K562 (cell line): Measurements from ENCODE around the gene SPATA33. TPM values are rescaled to one million over a fixed set of nuclear protein-coding genes. Genes with fewer than 3 reads are reported as not detected.

ENCODE experiments used
- BHLHE40 ChIP-seq: IDR thresholded peaks from 2 replicates; pipeline ENCODE4 v1.6.1; 2011; ENCODE audit warnings: low read length, improper control_type of control experiment
- BRD4 ChIP-seq: fragments of 200-600 bp; sonication (generic); IDR thresholded peaks from 2 replicates; pipeline ENCODE4 v1.6.1; 2017; ENCODE audit warnings: inconsistent platforms
- CBX3 ChIP-seq, 2 experiments: IDR thresholded peaks; 1 replicate in 1 of 2; 2 replicates in 1 of 2; pipeline ENCODE4 v1.6.1; 2012; ENCODE audit warnings: inconsistent platforms in 2 of 2, low read length in 2 of 2, borderline replicate concordance in 1 of 2, control low read depth in 1 of 2
- ETS2 ChIP-seq: IDR thresholded peaks from 2 replicates; pipeline ENCODE4 v1.6.1; 2016; ENCODE audit warnings: borderline replicate concordance, missing genetic modification characterization, mild to moderate bottlenecking, moderate library complexity, missing compliant biosample characterization; ENCODE audit not compliant: poor library complexity, severe bottlenecking
- GTF2A2 ChIP-seq: IDR thresholded peaks from 2 replicates; pipeline ENCODE4 v1.6.1; 2016; ENCODE audit warnings: mild to moderate bottlenecking, missing genetic modification characterization, missing compliant biosample characterization
- KDM1A ChIP-seq, 2 experiments: fragments of 450-650 bp; IDR thresholded peaks; 2 replicates each; pipeline ENCODE4 v1.6.1; 2016; ENCODE audit warnings: mild to moderate bottlenecking in 2 of 2
- KLF10 ChIP-seq: fragments of 250-450 bp; sonication (Bioruptor Pico); IDR thresholded peaks from 2 replicates; pipeline ENCODE4 v1.6.1; 2021; ENCODE audit warnings: matching md5 sums
- PHB ChIP-seq: fragments of 250-450 bp; sonication (Bioruptor Pico); IDR thresholded peaks from 2 replicates; pipeline ENCODE4 v1.5.0; 2021
- PML ChIP-seq: IDR thresholded peaks from 2 replicates; pipeline ENCODE4 v1.6.1; 2012; ENCODE audit warnings: low read length, inconsistent platforms
- POLR3A ChIP-seq: IDR thresholded peaks from 2 replicates; pipeline ENCODE4 v1.6.1; 2011; ENCODE audit warnings: borderline replicate concordance, mild to moderate bottlenecking, moderate library complexity; ENCODE audit not compliant: insufficient read length, insufficient read depth; ENCODE audit errors: extremely low read depth
- RCOR1 ChIP-seq, 2 experiments: IDR thresholded peaks; 2 replicates each; pipeline ENCODE4 v1.6.1; 2012; ENCODE audit warnings: low read depth in 2 of 2, low read length in 2 of 2, borderline replicate concordance in 1 of 2, improper control_type of control experiment in 1 of 2
- SMARCA5 ChIP-seq: fragments of 450-650 bp; IDR thresholded peaks from 2 replicates; pipeline ENCODE4 v1.6.1; 2016
- SMARCE1 ChIP-seq: fragments of 450-650 bp; IDR thresholded peaks from 2 replicates; pipeline ENCODE4 v1.7.1; 2016; ENCODE audit warnings: mild to moderate bottlenecking
- SREBF1 ChIP-seq: fragments of 150-350 bp; IDR thresholded peaks from 2 replicates; pipeline ENCODE4 v1.6.1; 2014; ENCODE audit warnings: antibody characterized with exemption, low read depth, low read length, borderline replicate concordance
- ZC3H11A ChIP-seq: IDR thresholded peaks from 2 replicates; pipeline ENCODE4 v1.6.1; 2012; ENCODE audit warnings: low read depth, low read length, improper control_type of control experiment
- ZNF445 ChIP-seq: fragments of 250-450 bp; sonication (Bioruptor Pico); IDR thresholded peaks from 2 replicates; pipeline ENCODE4 v1.4.0; 2020; ENCODE audit warnings: low read depth, mild to moderate bottlenecking, moderate library complexity
- ZZZ3 ChIP-seq: fragments of 450-650 bp; IDR thresholded peaks from 2 replicates; pipeline ENCODE4 v1.6.1; 2016; ENCODE audit warnings: antibody characterized with exemption, mild to moderate bottlenecking, moderate library complexity
- polyA plus RNA-seq, 8 experiments: library from polyadenylated mRNA; depleted of rRNA in 4 of 8; stranded (reverse) in 5 of 8; unstranded in 3 of 8; fragments of >200 nt; fragmentation: Nextera tagmentation in 2 of 8; fragmentation: Illumina TruSeq in 1 of 8; extraction: Ambion mirVana in 2 of 8; extraction: Trizol in 1 of 8; gene quantifications; 2 replicates each; pipeline versions ENCODE4 v1.2.1 to v1.2.3, GENCODE V29; 2011 to 2014; ENCODE audit warnings: inconsistent platforms in 1 of 8, missing spikeins in 1 of 8
- total RNA-seq, 7 experiments: library from RNA; depleted of rRNA in 6 of 7; stranded (reverse); fragments of >200 nt in 6 of 7; fragmentation: Illumina TruSeq in 2 of 7; extraction: Trizol in 2 of 7; gene quantifications; 2 replicates each; pipeline versions ENCODE4 v1.2.1 to v1.2.3, GENCODE V29; 2011 to 2021; ENCODE audit warnings: low replicate concordance in 1 of 7
- TF ChIP-seq, protein P1 (sequence below): fragments of 200-800 bp; sonication (Bioruptor generic); IDR thresholded peaks from 2 replicates; pipeline ENCODE4 v1.6.1; 2017; ENCODE audit warnings: missing genetic modification characterization, missing compliant biosample characterization
- TF ChIP-seq, protein P2 (sequence below): fragments of 250-450 bp; sonication (Bioruptor Pico); IDR thresholded peaks from 2 replicates; pipeline ENCODE4 v1.4.0; 2020; ENCODE audit warnings: mild to moderate bottlenecking
- TF ChIP-seq, protein P3 (sequence below): sonication (generic); formaldehyde crosslinking; IDR thresholded peaks from 2 replicates; pipeline ENCODE4 v1.5.0; 2020; ENCODE audit warnings: missing genetic modification reagents
- TF ChIP-seq, protein P4 (sequence below): fragments of 250-450 bp; sonication (Bioruptor Pico); IDR thresholded peaks from 2 replicates; pipeline ENCODE4 v1.8.0; 2022; ENCODE audit warnings: inconsistent platforms
- TF ChIP-seq, protein P5 (sequence below): fragments of 250-450 bp; sonication (Bioruptor Pico); IDR thresholded peaks from 2 replicates; pipeline ENCODE4 v1.5.0; 2021; ENCODE audit warnings: mild to moderate bottlenecking, borderline replicate concordance

SPATA33 gene
- total and polyA plus RNA-seq, 9 of the 15 experiments (the other 6 are each of a cell fraction or from before 2014, with no cell fraction given), result 4.0 to 20.0 (median 11.8) TPM

DNA sequence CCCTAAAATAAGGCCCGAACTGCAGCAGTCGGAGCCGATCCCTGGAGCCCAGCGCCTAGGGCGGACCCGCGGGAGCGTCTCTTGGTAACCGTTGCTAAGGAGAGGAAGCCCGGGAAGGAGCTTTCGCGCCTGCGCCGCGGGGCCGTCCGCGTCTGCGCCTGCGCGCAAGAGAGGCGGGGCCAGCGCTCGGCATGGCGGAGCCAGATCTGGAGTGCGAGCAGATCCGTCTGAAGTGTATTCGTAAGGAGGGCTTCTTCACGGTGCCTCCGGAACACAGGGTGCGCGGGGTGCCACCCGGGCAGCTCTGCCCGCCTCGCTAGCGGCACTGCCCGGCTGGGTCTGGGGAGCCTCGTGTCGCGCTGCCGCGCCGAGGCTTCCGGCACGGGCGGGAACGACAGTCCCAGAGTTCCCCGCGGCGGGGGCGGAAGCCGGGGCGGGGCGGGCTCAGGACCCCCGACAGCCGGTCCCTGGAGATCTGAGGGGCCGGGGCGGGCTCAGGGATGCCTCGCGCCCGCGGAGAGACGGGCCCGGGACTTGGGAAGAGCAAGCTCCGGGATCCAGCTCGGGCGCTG, 29.0 kb downstream of the SPATA33 start, which contains the start of gene CDK10 (continued):
- TF ChIP-seq, protein P1, sequence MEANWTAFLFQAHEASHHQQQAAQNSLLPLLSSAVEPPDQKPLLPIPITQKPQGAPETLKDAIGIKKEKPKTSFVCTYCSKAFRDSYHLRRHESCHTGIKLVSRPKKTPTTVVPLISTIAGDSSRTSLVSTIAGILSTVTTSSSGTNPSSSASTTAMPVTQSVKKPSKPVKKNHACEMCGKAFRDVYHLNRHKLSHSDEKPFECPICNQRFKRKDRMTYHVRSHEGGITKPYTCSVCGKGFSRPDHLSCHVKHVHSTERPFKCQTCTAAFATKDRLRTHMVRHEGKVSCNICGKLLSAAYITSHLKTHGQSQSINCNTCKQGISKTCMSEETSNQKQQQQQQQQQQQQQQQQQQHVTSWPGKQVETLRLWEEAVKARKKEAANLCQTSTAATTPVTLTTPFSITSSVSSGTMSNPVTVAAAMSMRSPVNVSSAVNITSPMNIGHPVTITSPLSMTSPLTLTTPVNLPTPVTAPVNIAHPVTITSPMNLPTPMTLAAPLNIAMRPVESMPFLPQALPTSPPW (CRISPR knock-in tag), result peak; percentile 75
- TF ChIP-seq POLR3A (no peak), BRD4 (no peak), BHLHE40 (peak; percentile 74), PHB (CRISPR knock-in tag) (no peak), GTF2A2 (tag) (no peak), SMARCE1 (no peak), RCOR1 (IDR thresholded peaks at IDR 0.05; ENCODE audit: borderline replicate concordance in 1 of 2, low read depth in 2 of 2, low read length in 2 of 2) (no peak), PML (peak; percentile 68; the same call in 1 of the 2 replicates), ETS2 (tag) (no peak), ZZZ3 (no peak), ZNF445 (no peak), KDM1A (IDR thresholded peaks at IDR 0.05) (no peak), KLF10 (CRISPR knock-in tag) (no peak), SMARCA5 (no peak), CBX3 (IDR thresholded peaks at IDR 0.05; ENCODE audit: borderline replicate concordance in 1 of 2, low read length in 2 of 2) (no peak; a peak in 1 of 3 replicates), SREBF1 (no peak), ZC3H11A (no peak)
- TF ChIP-seq, protein P2, sequence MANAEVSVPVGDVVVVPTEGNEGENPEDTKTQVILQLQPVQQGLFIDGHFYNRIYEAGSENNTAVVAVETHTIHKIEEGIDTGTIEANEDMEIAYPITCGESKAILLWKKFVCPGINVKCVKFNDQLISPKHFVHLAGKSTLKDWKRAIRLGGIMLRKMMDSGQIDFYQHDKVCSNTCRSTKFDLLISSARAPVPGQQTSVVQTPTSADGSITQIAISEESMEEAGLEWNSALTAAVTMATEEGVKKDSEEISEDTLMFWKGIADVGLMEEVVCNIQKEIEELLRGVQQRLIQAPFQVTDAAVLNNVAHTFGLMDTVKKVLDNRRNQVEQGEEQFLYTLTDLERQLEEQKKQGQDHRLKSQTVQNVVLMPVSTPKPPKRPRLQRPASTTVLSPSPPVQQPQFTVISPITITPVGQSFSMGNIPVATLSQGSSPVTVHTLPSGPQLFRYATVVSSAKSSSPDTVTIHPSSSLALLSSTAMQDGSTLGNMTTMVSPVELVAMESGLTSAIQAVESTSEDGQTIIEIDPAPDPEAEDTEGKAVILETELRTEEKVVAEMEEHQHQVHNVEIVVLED, result no peak
- TF ChIP-seq, protein P3, sequence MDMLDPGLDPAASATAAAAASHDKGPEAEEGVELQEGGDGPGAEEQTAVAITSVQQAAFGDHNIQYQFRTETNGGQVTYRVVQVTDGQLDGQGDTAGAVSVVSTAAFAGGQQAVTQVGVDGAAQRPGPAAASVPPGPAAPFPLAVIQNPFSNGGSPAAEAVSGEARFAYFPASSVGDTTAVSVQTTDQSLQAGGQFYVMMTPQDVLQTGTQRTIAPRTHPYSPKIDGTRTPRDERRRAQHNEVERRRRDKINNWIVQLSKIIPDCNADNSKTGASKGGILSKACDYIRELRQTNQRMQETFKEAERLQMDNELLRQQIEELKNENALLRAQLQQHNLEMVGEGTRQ (CRISPR knock-in tag), result no peak
- TF ChIP-seq, protein P4, sequence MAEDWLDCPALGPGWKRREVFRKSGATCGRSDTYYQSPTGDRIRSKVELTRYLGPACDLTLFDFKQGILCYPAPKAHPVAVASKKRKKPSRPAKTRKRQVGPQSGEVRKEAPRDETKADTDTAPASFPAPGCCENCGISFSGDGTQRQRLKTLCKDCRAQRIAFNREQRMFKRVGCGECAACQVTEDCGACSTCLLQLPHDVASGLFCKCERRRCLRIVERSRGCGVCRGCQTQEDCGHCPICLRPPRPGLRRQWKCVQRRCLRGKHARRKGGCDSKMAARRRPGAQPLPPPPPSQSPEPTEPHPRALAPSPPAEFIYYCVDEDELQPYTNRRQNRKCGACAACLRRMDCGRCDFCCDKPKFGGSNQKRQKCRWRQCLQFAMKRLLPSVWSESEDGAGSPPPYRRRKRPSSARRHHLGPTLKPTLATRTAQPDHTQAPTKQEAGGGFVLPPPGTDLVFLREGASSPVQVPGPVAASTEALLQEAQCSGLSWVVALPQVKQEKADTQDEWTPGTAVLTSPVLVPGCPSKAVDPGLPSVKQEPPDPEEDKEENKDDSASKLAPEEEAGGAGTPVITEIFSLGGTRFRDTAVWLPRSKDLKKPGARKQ (CRISPR knock-in tag), result no peak
- TF ChIP-seq, protein P5, sequence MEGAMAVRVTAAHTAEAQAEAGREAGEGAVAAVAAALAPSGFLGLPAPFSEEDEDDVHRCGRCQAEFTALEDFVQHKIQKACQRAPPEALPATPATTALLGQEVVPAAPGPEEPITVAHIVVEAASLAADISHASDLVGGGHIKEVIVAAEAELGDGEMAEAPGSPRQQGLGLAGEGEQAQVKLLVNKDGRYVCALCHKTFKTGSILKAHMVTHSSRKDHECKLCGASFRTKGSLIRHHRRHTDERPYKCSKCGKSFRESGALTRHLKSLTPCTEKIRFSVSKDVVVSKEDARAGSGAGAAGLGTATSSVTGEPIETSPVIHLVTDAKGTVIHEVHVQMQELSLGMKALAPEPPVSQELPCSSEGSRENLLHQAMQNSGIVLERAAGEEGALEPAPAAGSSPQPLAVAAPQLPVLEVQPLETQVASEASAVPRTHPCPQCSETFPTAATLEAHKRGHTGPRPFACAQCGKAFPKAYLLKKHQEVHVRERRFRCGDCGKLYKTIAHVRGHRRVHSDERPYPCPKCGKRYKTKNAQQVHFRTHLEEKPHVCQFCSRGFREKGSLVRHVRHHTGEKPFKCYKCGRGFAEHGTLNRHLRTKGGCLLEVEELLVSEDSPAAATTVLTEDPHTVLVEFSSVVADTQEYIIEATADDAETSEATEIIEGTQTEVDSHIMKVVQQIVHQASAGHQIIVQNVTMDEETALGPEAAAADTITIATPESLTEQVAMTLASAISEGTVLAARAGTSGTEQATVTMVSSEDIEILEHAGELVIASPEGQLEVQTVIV, result peak; percentile 56; the same call in 1 of the 2 replicates
